LNCAP (cell line): Measurements from ENCODE around the gene NTNG2.

ENCODE experiments used
- TF ChIP-seq, protein P1 (sequence below): fragments of 450-650 bp; IDR thresholded peaks from 2 replicates; pipeline ENCODE4 v1.5.1; 2017; ENCODE audit warnings: mild to moderate bottlenecking

The NTNG2 gene

DNA sequence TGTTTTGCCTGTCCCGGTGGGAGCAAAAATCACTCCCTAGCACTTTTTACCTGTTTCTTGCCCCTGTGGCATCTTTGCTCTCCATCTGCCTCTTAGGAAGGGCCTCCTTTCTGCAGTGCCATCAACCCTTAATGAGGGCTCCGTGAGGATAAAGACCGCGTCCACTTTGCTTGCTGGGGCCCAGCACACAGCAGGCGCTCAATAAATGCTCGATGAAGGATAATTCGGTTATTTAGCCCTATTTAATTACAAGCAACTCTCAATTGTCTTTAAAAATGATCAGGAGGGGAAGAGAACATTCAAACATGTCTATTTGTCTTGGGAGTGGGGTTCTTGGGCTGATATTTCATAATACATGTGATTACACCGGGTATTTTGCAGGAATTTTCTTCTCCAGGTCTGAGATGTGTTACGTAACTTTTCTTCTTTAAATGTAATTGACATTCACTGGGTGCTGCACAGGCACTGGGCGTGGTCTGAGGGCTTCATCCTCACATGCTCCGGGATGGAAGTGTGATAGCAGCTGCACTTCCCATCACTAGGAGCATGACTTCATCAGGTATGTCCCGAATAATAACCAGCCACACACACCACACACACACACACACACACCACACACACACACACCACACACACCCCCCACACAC, 19.8 kb upstream of the NTNG2 start:
- TF ChIP-seq, protein P1, sequence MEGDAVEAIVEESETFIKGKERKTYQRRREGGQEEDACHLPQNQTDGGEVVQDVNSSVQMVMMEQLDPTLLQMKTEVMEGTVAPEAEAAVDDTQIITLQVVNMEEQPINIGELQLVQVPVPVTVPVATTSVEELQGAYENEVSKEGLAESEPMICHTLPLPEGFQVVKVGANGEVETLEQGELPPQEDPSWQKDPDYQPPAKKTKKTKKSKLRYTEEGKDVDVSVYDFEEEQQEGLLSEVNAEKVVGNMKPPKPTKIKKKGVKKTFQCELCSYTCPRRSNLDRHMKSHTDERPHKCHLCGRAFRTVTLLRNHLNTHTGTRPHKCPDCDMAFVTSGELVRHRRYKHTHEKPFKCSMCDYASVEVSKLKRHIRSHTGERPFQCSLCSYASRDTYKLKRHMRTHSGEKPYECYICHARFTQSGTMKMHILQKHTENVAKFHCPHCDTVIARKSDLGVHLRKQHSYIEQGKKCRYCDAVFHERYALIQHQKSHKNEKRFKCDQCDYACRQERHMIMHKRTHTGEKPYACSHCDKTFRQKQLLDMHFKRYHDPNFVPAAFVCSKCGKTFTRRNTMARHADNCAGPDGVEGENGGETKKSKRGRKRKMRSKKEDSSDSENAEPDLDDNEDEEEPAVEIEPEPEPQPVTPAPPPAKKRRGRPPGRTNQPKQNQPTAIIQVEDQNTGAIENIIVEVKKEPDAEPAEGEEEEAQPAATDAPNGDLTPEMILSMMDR: no peak

DNA sequence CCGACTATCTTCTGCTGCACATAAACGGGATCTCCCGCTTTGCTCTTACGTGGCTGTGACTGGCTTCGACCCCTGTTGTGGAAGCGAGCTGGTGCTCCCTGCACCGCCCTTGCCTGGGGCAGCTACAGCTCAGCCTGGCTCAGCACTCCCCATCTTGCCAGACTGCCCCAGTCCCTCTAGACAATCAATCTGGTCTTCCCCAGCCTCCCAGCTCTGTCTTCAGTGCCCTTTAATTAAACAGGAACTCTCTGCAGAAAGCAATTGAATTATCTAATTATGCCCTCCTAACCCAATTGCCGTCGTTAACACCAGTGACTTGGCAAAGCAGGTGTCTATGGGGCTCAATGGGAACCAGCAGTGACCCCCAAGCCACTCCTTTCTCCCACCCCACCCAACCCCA, 18.9 kb upstream of the NTNG2 start:
- TF ChIP-seq, protein P1: no peak

DNA sequence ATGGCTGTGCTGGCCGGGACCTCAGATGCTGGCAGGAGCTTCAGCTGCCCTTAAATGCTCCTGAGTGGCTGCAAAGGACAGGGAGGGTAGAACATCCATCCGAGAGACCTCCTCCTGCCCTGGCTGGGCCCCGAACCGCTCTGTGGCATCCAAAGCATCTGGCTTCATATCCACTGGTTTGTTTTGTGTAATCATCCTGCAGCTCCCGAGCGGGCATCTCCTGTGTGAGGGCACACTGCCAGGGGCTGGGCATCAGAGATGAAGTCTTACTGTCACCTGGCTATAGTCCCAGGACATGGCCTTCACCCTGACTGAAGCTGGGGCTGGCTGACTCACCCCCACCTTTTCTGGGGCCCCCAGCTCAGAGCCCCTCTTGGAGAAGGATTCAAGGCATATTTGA, 18.5 kb upstream of the NTNG2 start:
- TF ChIP-seq, protein P1: no peak

DNA sequence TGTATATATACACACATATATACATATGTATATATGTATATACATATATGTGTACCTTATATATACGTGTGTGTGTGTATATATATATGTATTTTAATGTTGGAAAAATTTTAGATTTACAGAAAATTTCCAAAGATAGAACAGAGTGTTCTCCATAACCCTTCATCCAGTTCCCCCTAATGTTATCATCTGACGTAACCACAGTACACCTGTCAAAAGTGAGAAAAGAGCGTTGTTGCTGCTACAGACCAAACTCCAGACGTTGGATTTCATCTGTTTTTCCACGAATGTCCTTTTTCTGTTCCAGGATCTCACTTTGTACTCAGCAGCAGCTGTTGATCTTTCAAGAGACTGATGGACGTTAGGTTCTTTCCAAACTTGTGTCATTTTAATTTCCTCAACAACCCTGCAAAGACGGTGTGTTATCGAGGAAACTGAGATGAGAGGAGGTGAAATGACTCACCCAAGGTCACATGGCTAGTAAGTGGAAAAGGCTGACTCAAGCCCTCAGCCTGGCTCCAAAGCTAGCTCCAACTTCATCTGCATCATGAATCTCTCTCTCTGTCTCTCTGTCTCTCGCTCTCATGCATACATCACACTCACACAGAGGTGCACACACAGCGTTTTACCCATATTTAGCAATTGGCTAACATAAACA, 17.0 kb upstream of the NTNG2 start:
- TF ChIP-seq, protein P1: no peak

DNA sequence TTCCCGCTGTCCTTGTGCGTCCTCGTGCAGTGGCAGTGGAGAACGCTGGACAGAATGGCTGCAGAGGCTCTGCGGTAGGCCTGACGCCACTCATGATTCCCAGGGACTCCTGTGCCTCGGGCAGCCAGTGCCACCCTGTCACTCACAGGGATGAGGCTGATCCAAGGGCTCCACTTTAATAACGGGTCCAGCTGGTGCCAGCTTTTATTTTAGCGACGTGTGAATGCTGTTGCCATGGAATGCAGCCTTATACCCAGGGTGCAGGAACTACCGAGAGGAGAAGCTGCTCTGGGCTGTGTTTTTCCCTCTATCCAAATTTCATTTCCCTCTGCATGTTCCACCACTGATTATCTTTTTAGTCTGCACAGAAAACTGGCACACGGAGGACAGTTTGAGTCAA, 15.8 kb upstream of the NTNG2 start:
- TF ChIP-seq, protein P1: no peak

DNA sequence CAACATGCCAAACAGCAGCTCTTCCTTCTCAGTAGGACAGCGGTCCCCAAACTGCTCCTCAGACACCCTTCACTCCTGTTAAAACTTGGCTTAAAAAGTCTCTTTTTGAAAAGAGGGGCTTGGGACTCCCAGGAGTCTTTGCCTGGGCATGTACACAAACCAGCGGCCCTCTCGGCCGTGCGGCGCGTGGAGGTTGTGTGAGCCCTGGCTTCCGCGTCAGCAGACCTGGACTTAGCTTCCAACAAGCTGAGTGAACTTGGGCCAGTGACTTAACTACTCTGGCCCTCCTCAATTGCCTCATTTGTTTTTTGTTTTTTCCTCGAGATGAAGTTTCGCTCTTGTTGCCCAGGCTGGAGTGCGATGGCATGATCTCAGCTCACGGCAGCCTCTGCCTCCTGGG, 15.3 kb upstream of the NTNG2 start:
- TF ChIP-seq, protein P1: no peak

DNA sequence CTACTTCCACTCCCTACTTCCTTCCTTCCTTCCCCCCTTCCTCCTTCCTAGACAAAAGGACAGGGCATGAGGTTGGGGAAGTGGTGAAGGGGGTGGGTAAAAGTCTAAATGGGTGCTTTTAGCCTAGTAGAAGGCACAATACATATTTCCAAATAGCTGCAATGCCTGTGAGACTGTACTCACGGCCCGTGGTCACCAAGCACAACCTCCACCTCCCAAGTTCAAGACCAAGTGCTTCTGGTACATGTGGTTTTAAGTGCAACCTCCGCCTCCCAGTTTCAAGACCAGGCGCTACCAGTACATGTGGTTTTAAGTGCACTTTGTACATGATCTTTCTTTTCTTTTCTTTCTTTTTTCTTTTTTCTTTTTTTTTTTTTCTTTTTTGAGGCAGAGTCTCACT, 14.5 kb upstream of the NTNG2 start:
- TF ChIP-seq, protein P1: no peak
